Progenitor cell of endocrine pancreas (in vitro differentiated cells): Measurements from ENCODE around the gene PLXNA2. TPM values are rescaled to one million over a fixed set of nuclear protein-coding genes. Genes with fewer than 3 reads are reported as not detected.

Experiments
- DNase-seq: peaks from one replicate; pipeline ENCODE4 v3.0.0; 2021; ENCODE audit warnings: low spot score; ENCODE audit not compliant: unreplicated experiment
- H3K27ac Mint-ChIP-seq: 2 replicates; pipeline ENCODE4 v1.8.0; 2021; ENCODE audit warnings: mild to moderate bottlenecking, moderate library complexity, mixed read lengths
- H3K27me3 Mint-ChIP-seq: 2 replicates; pipeline ENCODE4 v1.8.0; 2021; ENCODE audit warnings: mixed read lengths
- H3K36me3 Mint-ChIP-seq: 2 replicates; pipeline ENCODE4 v1.8.0; 2022; ENCODE audit warnings: mixed read lengths; ENCODE audit not compliant: insufficient read depth
- H3K4me1 Mint-ChIP-seq: 2 replicates; pipeline ENCODE4 v1.8.0; 2021; ENCODE audit warnings: low read depth, mixed read lengths
- H3K4me3 Mint-ChIP-seq: 2 replicates; pipeline ENCODE4 v1.8.0; 2021; ENCODE audit warnings: low read depth, mild to moderate bottlenecking, moderate library complexity, mixed read lengths
- H3K9me3 Mint-ChIP-seq: 2 replicates; pipeline ENCODE4 v1.8.0; 2021; ENCODE audit warnings: low read depth, mixed read lengths
- total RNA-seq: library from RNA; stranded (reverse); gene quantifications from 2 replicates; pipeline ENCODE4 v1.2.1, GENCODE V29; 2021
- TF ChIP-seq, protein P1 (sequence below): fragments of 200-600 bp; sonication (generic); IDR thresholded peaks from one replicate; pipeline ENCODE4 v1.5.0; 2021; ENCODE audit warnings: antibody characterized with exemption, mild to moderate bottlenecking; ENCODE audit not compliant: unreplicated experiment

PLXNA2 gene
- total RNA-seq, 1 donor from 2014 or later: 34.9 TPM

DNA sequence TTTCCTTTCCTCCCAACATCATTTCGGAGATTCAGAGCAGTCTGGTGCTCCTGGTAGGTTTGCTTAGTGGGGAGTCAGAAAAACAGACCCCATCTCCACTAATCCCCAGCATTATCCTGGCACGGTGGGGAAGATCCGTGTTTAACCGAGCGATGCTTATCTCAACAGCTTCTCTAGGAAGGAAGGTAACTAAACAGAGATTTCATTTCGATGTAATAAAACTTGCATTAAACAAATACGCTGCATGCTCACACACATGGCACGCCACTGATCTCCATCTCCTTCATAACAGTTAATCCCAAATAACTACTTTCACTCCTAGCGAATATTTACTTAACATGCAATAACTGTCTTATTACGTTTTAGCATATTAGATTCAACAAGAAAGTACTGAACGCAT is 188.6 kb downstream of the PLXNA2 start:
- H3K36me3 Mint-ChIP-seq: peaks cover 9% of the 10 kb centered on the region
- H3K9me3 Mint-ChIP-seq: no peaks in the 10 kb centered on the region
- peaks cover 58% of the 10 kb centered on the region for H3K27me3 Mint-ChIP-seq
- no peak overlapping the region for H3K4me3 Mint-ChIP-seq
- H3K4me1 Mint-ChIP-seq: peaks cover 19% of the 10 kb centered on the region
- no peak for DNase-seq
- no peak overlapping the region for H3K27ac Mint-ChIP-seq
- TF ChIP-seq, protein P1, sequence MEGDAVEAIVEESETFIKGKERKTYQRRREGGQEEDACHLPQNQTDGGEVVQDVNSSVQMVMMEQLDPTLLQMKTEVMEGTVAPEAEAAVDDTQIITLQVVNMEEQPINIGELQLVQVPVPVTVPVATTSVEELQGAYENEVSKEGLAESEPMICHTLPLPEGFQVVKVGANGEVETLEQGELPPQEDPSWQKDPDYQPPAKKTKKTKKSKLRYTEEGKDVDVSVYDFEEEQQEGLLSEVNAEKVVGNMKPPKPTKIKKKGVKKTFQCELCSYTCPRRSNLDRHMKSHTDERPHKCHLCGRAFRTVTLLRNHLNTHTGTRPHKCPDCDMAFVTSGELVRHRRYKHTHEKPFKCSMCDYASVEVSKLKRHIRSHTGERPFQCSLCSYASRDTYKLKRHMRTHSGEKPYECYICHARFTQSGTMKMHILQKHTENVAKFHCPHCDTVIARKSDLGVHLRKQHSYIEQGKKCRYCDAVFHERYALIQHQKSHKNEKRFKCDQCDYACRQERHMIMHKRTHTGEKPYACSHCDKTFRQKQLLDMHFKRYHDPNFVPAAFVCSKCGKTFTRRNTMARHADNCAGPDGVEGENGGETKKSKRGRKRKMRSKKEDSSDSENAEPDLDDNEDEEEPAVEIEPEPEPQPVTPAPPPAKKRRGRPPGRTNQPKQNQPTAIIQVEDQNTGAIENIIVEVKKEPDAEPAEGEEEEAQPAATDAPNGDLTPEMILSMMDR: no peak

GRCh38 chr1:208054911-208055379 is 189.2 kb downstream of the PLXNA2 start:
- H3K27ac Mint-ChIP-seq: no peak overlapping the region
- H3K4me3 Mint-ChIP-seq: no peak overlapping the region
- H3K9me3 Mint-ChIP-seq: no peaks in the 10 kb centered on the region
- DNase-seq: no peak
- peaks cover 55% of the 10 kb centered on the region for H3K27me3 Mint-ChIP-seq
- TF ChIP-seq, protein P1: no peak
- H3K36me3 Mint-ChIP-seq: peaks cover 9% of the 10 kb centered on the region
- H3K4me1 Mint-ChIP-seq: peaks cover 14% of the 10 kb centered on the region

GRCh38 chr1:208054485-208054884 is 189.7 kb downstream of the PLXNA2 start:
- no peak for DNase-seq
- TF ChIP-seq, protein P1: no peak
- Mint-ChIP-seq H3K9me3 (no peaks in the 10 kb centered on the region), H3K4me3 (no peak overlapping the region), H3K27me3 (peaks cover 55% of the 10 kb centered on the region), H3K4me1 (peaks cover 10% of the 10 kb centered on the region), H3K27ac (no peak overlapping the region), H3K36me3 (peaks cover 9% of the 10 kb centered on the region)

GRCh38 chr1:208053661-208054060 is 190.5 kb downstream of the PLXNA2 start:
- Mint-ChIP-seq H3K4me1 (peaks cover 5% of the 10 kb centered on the region), H3K27me3 (peaks cover 52% of the 10 kb centered on the region), H3K9me3 (no peaks in the 10 kb centered on the region), H3K27ac (no peak overlapping the region), H3K36me3 (peaks cover 11% of the 10 kb centered on the region), H3K4me3 (no peak overlapping the region)
- DNase-seq: no peak
- TF ChIP-seq, protein P1: no peak

DNA sequence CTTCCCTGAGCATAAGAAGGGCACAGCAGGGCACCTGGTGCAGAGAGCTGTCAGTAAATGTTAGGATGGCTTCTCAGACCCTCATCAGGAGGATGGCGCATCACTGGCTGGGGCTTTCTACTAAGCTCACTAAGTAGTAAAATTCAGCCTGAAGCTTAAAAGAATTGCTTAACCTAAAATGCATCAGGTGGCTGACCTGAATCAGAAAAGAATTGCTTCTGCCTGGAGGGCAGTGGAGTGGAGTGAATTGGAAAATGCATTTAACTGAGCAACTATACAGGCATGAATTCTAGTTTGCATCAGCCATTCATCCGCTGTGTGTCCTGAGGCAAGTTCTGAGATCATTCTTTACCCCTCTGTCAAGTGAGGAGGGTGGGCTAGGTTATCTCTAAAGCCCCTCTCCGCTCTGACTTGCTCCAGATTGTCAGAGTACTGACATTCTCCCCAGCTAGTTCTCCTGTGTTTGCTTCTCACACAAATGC is 191.2 kb downstream of the PLXNA2 start:
- Mint-ChIP-seq H3K27ac (no peak overlapping the region), H3K36me3 (peaks cover 11% of the 10 kb centered on the region), H3K4me1 (peaks cover 5% of the 10 kb centered on the region), H3K4me3 (no peak overlapping the region), H3K27me3 (peaks cover 46% of the 10 kb centered on the region), H3K9me3 (no peaks in the 10 kb centered on the region)
- TF ChIP-seq, protein P1: no peak
- no peak for DNase-seq
